ENCODE measurements around the gene HOXA3.

The HOXA3 gene

DNA sequence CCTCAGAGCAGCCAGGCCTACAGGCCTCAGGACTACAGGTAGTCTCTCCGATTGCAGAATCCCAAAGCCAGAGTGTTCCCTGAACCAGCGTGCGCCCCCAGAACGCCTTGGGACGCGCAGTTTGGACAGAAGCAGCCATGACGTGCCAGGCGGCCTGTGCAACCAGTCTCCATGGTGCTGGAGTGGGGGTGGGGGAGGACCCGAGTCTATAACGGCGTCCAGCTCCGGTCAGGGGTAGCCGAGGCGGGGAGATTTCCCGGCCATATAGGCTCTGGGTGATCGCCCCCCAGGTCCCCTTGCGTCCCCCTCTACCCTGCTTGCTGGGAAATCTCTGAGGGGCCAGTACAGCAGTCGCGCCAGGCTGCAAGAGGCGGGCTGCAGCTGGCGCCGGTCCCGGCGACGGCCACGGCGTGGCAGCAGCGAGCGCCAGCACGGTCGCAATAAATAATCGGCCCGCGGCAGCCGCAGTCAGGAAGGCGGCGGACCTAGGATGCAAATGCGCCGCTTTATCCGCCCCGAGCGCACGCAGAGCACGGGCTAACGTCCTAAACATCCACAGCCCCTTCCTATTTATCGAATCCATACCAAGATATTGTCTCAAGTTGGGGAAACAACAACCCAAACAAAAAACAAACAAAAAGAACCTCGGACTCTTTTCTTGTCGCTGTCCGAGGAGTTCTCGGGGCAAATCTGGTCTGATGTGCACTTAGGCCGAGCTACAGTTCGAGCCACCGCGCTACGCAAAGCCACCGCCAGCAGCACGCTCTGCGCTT lies 1.6 kb downstream of the HOXA3 start:
- peak overlapping the region; percentile 68 for H3K27ac Mint-ChIP-seq

DNA sequence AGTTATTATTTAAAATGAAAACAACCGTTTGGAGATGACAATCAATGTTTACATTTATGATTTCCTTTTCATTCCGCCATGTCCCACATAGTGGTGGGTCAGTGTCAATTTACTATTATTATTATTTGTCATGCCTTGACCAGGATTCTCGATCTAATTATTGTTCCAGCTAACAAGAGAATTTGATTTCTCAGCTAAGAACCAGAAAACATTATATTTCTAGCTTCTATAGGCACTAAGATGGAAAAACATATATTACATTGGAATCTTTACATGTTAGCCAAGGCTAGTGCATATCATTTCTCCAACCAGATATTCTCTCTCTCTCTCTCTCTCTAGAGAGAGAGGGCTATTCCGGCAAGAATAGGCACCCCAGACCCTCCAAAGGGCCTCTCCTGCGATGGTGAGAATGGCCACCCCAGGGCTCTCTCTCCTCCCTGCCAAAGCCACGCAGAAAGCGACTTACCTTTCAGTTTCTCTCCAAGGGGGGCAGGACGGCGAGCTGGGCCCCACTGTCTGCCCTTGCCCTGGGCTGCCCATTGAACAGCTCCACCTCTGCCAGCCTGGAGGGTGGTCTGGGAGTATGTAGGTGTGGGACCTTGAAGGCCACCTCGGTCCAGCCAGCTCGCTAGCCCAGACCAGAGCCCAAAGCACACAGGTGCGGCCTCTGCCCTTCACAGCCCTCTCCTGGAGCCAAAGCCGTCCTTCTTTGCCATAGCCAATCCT lies 2.4 kb downstream of the HOXA3 start:
- Mint-ChIP-seq H3K4me3 (peak overlapping the region; percentile 62), H3K27ac (no peak overlapping the region), H3K36me3 (ENCODE audit: low read depth) (no peaks in the 10 kb centered on the region), H3K9me3 (no peaks in the 10 kb centered on the region), H3K4me1 (ENCODE audit: low read depth) (peaks cover 38% of the 10 kb centered on the region), H3K27me3 (peaks cover 97% of the 10 kb centered on the region)
- no peak for DNase-seq

More for the DNA sequence above, 1.6 kb downstream of the HOXA3 start:
- peak overlapping the region; percentile 62 for H3K4me3 Mint-ChIP-seq
- peaks cover 45% of the 10 kb centered on the region for H3K4me1 Mint-ChIP-seq (ENCODE audit: low read depth)
- peaks cover 97% of the 10 kb centered on the region for H3K27me3 Mint-ChIP-seq
- no peaks in the 10 kb centered on the region for H3K9me3 Mint-ChIP-seq
- H3K36me3 Mint-ChIP-seq (ENCODE audit: low read depth): no peaks in the 10 kb centered on the region
- DNase-seq: peak; percentile 82

DNA sequence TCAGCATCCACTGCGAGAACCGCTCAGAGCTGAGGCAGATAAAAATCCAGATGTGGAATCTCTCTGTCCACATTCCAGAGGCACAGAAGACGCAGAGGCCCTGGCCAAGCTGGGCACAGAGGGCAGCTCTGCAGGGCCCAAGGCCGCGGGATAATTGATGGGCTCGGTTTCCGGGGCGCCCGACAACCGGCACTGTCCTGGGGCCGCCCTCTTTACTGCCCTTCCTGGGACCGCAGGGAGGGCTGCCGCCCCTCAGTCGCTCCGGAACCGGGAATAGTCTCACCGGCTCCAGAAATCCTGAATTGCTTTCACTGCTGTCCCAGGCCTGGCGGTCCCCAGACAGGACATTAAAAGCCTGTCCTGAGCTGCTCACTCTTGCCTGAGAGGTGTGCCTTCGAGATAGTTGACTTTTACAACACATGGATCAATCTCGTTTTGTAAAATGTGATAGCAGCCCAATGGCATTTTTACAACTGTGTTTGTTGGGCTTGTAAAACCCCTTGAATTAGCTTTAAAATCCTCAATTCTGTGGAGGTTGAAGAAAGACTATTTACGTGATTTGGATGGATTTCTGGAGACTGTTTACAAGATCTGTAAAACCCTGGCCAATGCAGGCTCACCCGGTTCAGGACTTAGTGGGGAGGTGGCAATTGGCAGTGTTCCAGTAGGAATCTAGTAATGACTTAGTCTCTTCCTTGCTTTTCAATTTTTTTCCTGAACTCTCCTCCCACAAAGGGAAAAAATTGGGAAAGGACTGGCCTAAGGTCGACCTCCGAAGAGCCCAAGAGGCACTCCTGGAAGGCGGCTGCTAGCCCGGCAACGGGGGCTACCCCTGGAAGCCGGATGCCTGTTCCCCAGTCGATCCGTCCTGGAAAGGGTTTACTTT lies 3.4 kb downstream of the HOXA3 start:
- Mint-ChIP-seq H3K36me3 (ENCODE audit: low read depth) (no peaks in the 10 kb centered on the region), H3K27me3 (peaks cover 96% of the 10 kb centered on the region), H3K27ac (no peak overlapping the region), H3K4me3 (no peak overlapping the region), H3K9me3 (no peaks in the 10 kb centered on the region), H3K4me1 (ENCODE audit: low read depth) (peaks cover 30% of the 10 kb centered on the region)
- DNase-seq: peak; percentile 30

DNA sequence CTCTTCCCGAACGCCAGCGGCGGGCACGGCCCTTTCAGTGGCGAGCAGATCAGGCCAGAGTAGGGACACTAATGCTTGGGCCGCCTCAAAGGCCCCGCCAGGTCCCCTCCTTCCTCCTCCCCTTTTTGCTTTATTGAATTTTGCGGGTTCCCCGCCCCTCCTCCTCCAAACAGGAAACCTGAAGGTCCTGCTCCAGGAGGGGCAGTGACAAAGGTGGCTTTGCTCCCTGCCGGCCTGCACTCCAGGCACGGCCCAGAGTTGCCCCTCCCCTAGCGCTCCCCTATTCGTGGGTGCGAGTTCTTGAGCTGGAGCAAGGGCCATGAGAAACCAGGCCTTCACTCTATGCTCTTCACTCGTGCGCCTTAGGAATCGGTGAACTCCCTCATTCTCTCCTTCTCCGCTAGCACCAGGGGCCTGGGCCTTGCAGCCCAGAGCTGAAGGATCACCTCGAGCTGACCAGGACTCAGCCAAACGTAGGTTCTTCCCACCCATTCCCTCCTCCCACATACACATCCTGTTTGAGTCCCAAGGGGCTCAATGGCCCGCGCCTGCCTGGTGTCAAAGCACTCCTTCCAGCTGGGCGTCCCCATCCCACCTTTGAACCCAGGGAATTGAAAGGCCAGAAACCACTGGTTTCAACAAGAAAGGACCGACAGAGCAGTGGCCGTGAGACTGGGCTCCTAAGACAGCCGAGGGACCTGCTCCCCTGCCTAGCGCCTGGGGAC lies 4.2 kb downstream of the HOXA3 start:
- no peaks in the 10 kb centered on the region for H3K9me3 Mint-ChIP-seq
- H3K4me3 Mint-ChIP-seq: peak overlapping the region; percentile 56
- peaks cover 30% of the 10 kb centered on the region for H3K4me1 Mint-ChIP-seq (ENCODE audit: low read depth)

DNA sequence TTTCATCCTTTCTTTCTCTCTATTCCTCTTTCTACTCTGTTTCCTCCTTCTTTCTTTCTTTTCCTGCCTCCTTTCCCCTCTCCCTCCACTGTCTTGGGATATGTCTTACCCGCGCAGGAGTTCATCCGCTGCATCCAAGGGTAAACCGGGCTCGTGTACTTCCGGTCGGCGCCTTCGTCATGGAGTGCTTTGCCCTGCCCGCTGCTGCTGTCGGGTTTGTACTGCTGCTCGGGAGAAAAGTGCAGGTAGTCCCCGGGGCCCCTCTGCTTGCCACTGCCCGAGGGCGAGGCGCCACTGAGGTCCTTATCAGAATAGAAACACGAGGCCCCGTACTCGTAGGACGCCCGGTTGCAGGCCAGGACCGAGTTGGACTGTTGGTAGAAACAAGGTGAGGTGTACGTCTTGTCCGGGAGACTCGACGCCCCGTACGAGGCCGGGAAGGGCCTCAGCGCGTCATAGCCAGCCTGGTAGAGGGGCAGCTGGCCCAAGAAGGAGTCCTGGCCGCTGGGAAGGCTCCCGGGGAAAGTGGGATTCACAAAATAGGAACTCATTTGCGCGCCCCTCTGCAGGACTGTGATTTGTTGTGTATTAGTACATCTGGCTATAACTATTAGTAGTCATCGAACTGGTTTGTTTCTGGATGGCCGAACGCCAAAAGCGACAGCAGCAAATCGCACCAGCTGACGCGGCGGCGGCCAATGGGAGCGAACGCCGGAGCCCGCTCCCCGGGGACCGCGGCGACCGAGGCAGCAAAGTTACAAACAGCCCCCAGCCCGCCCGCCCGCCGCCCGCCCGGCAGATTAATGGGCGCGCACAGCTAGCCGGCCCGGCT lies 5.0 kb downstream of the HOXA3 start, which contains the start of gene HOXA6:
TSS of gene HOXA6 (minus strand) at position 576 of the 832 bp plus-strand sequence. CDS start at position 551, 25 bp downstream.
- H3K9me3 Mint-ChIP-seq: no peaks in the 10 kb centered on the region
- no peak within 1 kb of the TSS for H3K27ac Mint-ChIP-seq
- DNase-seq: no peak
- H3K36me3 Mint-ChIP-seq (ENCODE audit: low read depth): no peaks in the 10 kb centered on the region
- peaks cover 90% of the 10 kb centered on the region for H3K27me3 Mint-ChIP-seq
- peak within 1 kb of the TSS; percentile 56 for H3K4me3 Mint-ChIP-seq
- peaks cover 28% of the 10 kb centered on the region for H3K4me1 Mint-ChIP-seq (ENCODE audit: low read depth)

More for the DNA sequence above, 4.2 kb downstream of the HOXA3 start:
- Mint-ChIP-seq H3K27me3 (peaks cover 89% of the 10 kb centered on the region), H3K27ac (no peak overlapping the region), H3K36me3 (ENCODE audit: low read depth) (no peaks in the 10 kb centered on the region)
- DNase-seq: no peak

DNA sequence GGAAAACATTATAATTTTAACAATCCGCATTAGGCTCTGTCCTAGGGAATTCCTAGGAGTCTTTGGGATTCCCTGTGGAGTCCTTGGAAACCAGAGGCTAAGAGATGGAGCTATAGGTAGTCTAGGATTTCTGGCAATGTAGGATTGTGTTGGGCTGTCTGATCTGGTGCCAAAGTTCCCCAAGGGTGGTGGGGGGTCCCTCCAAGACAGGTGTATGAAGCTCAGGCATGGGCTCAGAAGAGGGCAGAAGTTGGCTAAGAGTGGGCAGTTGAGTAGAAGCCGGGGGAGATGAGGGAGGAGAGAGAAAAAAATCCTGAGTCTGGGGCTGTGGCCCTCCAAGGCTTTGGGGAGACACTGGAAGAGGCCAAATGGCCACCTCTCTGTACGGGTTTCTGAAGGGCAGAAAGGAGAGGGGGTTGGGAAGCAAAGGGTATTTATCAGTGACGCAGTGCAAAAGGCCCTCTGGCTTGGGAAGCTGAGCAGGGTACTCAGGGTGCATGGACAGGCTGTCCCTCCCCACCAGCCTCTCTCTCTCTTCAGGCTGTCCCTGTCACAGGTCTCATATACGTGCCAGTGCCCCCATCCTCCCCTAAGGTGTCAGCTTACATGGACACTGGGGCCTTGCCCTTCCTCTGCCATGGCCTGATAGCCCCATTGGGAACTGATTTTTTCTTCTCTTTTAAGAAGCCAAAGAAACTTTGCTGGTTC lies 5.7 kb downstream of the HOXA3 start:
- Mint-ChIP-seq H3K27me3 (peaks cover 88% of the 10 kb centered on the region), H3K4me3 (no peak overlapping the region), H3K9me3 (no peaks in the 10 kb centered on the region), H3K4me1 (ENCODE audit: low read depth) (peaks cover 22% of the 10 kb centered on the region), H3K27ac (no peak overlapping the region), H3K36me3 (ENCODE audit: low read depth) (no peaks in the 10 kb centered on the region)
- no peak for DNase-seq

DNA sequence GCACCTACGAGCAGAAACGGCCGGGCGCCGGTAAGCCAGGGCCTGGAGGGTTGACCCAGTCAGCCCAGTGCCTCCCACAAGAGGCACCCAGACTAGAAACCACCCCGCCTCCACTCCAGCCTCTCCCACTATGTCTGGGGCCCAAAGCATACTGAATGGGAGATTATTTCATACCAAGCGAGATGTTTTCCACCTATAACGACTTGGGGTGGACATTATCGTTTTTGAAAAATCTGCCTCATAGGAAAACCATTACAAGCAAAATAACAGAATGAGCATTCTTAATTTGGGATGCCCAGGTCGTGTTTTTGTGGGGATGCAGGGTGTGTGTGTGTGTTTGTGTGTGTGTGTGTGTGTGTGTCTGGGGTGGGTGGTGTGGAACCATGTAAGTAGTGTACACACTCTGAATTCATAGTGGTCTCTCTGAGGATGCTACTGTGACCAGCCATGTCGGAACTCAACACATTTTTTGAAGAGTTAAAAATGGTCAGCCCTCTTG lies 6.4 kb downstream of the HOXA3 start:
- no peak for DNase-seq
- Mint-ChIP-seq H3K36me3 (ENCODE audit: low read depth) (no peaks in the 10 kb centered on the region), H3K4me3 (no peak overlapping the region), H3K27me3 (peaks cover 88% of the 10 kb centered on the region), H3K9me3 (no peaks in the 10 kb centered on the region), H3K4me1 (ENCODE audit: low read depth) (peaks cover 15% of the 10 kb centered on the region), H3K27ac (no peak overlapping the region)

DNA sequence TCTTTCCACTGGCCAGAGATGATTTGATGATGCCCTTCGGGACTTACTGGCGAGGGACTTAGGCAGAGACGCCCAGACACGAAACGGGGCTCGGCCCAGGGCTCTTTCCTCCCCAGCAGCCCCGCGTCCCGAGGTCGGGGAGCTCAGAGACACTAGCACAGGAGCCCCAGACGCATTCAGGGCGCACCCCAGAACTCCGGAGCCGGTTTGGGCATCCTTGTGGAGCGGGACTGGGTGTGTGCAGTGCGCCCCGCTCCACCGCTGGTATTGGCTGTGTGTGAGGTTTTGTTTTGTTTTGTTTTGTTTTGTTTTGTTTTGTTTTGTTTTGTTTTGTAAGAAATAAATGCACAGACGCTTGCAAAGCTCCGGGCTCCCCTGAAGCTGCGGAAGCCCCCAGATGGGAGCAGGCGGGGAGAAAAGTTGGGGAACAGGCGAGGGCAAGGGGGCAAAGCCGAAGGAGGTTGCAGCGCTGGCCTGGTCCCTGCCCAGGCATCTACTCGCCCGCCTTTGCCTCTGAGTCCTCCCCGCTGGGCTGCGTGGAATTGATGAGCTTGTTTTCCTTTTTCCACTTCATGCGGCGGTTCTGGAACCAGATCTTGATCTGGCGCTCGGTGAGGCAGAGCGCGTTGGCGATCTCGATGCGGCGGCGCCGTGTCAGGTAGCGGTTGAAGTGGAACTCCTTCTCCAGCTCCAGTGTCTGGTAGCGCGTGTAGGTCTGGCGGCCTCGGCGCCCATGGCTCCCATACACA lies 7.0 kb downstream of the HOXA3 start:
- DNase-seq: no peak
- Mint-ChIP-seq H3K4me3 (no peak overlapping the region), H3K36me3 (ENCODE audit: low read depth) (no peaks in the 10 kb centered on the region), H3K27ac (no peak overlapping the region), H3K27me3 (peaks cover 81% of the 10 kb centered on the region), H3K9me3 (no peaks in the 10 kb centered on the region), H3K4me1 (ENCODE audit: low read depth) (peaks cover 10% of the 10 kb centered on the region)

DNA sequence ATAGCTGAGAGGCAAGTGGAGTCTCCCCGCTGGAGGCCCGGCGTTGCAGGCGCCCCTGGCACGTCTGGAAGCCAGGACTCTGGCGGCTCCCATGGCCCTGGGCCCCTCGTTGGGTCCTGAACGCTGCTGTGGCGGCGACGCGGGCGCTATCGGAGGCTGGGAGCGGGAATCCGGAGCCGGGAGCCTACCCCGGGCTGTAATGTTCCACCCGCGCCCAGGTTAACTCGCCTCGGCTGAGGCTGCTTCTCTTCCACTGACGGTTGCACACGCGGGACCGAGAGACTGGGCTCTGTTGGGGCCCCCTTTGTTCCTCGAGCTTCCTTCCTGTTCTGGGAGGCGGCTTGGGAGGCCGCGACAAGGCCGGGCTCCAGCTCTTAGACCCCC lies 7.6 kb downstream of the HOXA3 start:
- Mint-ChIP-seq H3K9me3 (no peaks in the 10 kb centered on the region), H3K27ac (no peak overlapping the region), H3K4me3 (no peak overlapping the region), H3K36me3 (ENCODE audit: low read depth) (no peaks in the 10 kb centered on the region), H3K4me1 (ENCODE audit: low read depth) (peaks cover 8% of the 10 kb centered on the region), H3K27me3 (peaks cover 76% of the 10 kb centered on the region)
- no peak for DNase-seq

DNA sequence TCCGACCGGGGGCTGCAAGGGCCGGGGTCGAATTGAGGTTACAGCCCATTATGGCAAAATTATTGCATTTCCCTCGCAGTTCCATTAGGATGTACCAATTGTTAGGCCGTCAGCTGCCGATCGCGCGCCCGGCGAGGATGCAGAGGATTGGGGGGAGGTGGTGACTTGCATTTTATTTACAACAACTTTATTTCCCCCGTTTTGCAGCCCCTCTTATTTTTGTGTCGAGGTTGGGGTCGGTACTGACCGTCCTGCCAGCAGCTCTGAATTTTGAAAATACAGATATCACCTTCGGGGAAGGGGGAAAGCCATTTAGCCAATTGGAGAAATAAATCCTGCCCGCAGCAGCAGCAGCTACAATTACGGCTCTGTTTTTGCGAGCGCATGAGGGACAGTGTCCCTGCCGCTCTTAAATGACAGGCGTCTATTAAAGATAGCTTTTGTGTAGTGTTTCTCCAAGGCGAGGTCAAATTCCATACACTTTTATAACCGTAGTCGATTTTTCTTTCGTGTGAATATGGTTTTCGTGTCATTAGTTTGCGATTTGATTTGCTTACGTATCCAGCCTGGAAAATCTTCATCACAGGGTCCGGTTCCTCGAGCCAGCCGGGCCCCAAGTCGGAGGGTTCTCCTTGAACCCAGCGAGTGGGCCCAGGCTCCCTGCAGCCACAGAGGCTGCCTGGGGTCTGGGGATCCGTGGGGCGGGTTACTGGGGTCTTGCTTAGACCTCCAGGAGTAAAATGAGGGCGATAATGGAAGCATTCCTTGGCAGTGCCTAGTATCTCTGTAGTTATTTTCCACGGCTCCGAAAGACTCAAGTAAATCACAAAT lies 8.2 kb downstream of the HOXA3 start:
- H3K4me3 Mint-ChIP-seq: no peak overlapping the region
- H3K27me3 Mint-ChIP-seq: peaks cover 70% of the 10 kb centered on the region
- H3K27ac Mint-ChIP-seq: no peak overlapping the region
- no peak for DNase-seq
- no peaks in the 10 kb centered on the region for H3K36me3 Mint-ChIP-seq (ENCODE audit: low read depth)
- peaks cover 8% of the 10 kb centered on the region for H3K4me1 Mint-ChIP-seq (ENCODE audit: low read depth)
- H3K9me3 Mint-ChIP-seq: no peaks in the 10 kb centered on the region

DNA sequence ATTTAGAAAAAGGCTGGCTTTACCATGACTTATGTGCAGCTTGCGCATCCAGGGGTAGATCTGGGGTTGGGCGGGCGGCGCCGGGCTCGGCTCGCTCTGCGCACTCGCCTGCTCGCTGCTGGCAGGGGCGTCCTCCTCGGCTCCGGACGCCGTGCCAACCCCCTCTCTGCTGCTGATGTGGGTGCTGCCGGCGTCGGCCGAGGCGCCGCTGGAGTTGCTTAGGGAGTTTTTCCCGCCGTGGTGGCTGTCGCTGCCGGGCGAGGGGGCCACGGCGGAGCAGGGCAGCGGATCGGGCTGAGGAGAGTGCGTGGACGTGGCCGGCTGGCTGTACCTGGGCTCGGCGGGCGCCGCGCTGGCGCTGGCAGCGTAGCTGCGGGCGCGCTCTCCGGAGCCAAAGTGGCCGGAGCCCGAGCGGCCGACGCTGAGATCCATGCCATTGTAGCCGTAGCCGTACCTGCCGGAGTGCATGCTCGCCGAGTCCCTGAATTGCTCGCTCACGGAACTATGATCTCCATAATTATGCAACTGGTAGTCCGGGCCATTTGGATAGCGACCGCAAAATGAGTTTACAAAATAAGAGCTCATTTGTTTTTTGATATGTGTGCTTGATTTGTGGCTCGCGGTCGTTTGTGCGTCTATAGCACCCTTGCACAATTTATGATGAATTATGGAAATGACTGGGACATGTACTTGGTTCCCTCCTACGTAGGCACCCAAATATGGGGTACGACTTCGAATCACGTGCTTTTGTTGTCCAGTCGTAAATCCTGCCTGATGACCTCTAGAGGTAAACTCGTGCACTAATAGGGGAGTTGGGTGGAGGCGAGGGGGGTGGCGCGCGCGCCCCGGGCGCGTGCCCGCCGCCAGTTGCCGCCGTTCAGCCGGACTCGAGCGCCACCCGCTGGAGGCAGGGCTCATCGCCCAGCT lies 9.1 kb downstream of the HOXA3 start, which contains the start of gene HOXA5:
TSS of gene HOXA5 (minus strand) at position 659 of the 927 bp plus-strand sequence. CDS start at position 585, 74 bp downstream.
- Mint-ChIP-seq H3K4me1 (ENCODE audit: low read depth) (peaks cover 6% of the 10 kb centered on the region), H3K9me3 (no peaks in the 10 kb centered on the region), H3K27me3 (peaks cover 67% of the 10 kb centered on the region), H3K27ac (no peak within 1 kb of the TSS), H3K36me3 (ENCODE audit: low read depth) (no peaks in the 10 kb centered on the region), H3K4me3 (no peak within 1 kb of the TSS)
- DNase-seq: no peak
